Esophagus muscularis mucosa (tissue), 4 donors: ENCODE measurements around the gene ACTN4. TPM values are rescaled to one million over a fixed set of nuclear protein-coding genes. Genes with fewer than 3 reads are reported as not detected.

Experiments used
- DNase-seq: peaks from one replicate; pipeline ENCODE4 v3.0.0-alpha.2; 2017; ENCODE audit errors: extremely low spot score
- H3K27ac ChIP-seq, 4 donors: fragments of 200-600 bp; sonication (generic); replicated peaks in 1 of 4; 1 replicate in 3 of 4; 2 replicates in 1 of 4; pipeline ENCODE4 v1.5.1; 2016 to 2019; ENCODE audit warnings: mild to moderate bottlenecking in 1 of 4
- H3K27me3 ChIP-seq, 4 donors: fragments of 200-600 bp; sonication (generic); one replicate each; pipeline versions ENCODE4 v1.5.1 to v1.6.0; 2016 to 2019
- H3K36me3 ChIP-seq, 4 donors: fragments of 200-600 bp; sonication (generic); one replicate each; pipeline ENCODE4 v1.5.1; 2016 to 2019
- H3K4me1 ChIP-seq, 4 donors: fragments of 200-600 bp; sonication (generic); one replicate each; pipeline ENCODE4 v1.5.1; 2016 to 2019
- H3K4me3 ChIP-seq, 4 donors: fragments of 200-600 bp; sonication (generic); 1 replicate in 2 of 4; 2 replicates in 2 of 4; pipeline ENCODE4 v1.5.1; 2016 to 2019; ENCODE audit warnings: mild to moderate bottlenecking in 4 of 4, moderate library complexity in 1 of 4
- H3K9me3 ChIP-seq, 4 donors: fragments of 200-600 bp; sonication (generic); 1 replicate in 3 of 4; 2 replicates in 1 of 4; pipeline ENCODE4 v1.5.1; 2016 to 2019
- CTCF ChIP-seq, 3 experiments: fragments of 200-600 bp in 2 of 3; fragments of 450-650 bp in 1 of 3; sonication (generic) in 2 of 3; IDR thresholded peaks; one replicate each; pipeline ENCODE4 v1.5.1; 2017 to 2019; ENCODE audit warnings: antibody characterized with exemption in 3 of 3, mild to moderate bottlenecking in 2 of 3, moderate library complexity in 1 of 3
- EP300 ChIP-seq: sonication (generic); formaldehyde crosslinking; IDR thresholded peaks from one replicate; pipeline ENCODE4 v1.6.1; 2017; ENCODE audit warnings: antibody characterized with exemption
- POLR2A ChIP-seq: fragments of 450-650 bp; IDR thresholded peaks from one replicate; pipeline ENCODE4 v1.6.1; 2017; ENCODE audit warnings: antibody characterized with exemption, moderate library complexity, mild to moderate bottlenecking, low read depth
- POLR2AphosphoS5 ChIP-seq, 2 donors: sonication (generic); formaldehyde crosslinking; IDR thresholded peaks; one replicate each; pipeline ENCODE4 v1.6.1; 2017; ENCODE audit warnings: antibody characterized with exemption in 2 of 2
- WGBS: methylation state at CpG from one replicate; pipeline ENCODE4 v1.1.5; 2018; 5-methylcytosine and 5-hydroxymethylcytosine counted together
- intact Hi-C: fragments of 100-400 bp; cut with DNase I; formaldehyde crosslinking; loops from one replicate; pipeline ENCODE4 v1.15.1; 2023
- total RNA-seq, 4 donors: library from RNA; depleted of rRNA; stranded (reverse); fragments of >200 nt; gene quantifications; one replicate each; pipeline versions ENCODE4 v1.1.0 to v1.2.1, GENCODE V29; 2016

The ACTN4 gene
- total RNA-seq, 4 donors from 2014 or later = 416 to 816 (median 598) TPM

DNA sequence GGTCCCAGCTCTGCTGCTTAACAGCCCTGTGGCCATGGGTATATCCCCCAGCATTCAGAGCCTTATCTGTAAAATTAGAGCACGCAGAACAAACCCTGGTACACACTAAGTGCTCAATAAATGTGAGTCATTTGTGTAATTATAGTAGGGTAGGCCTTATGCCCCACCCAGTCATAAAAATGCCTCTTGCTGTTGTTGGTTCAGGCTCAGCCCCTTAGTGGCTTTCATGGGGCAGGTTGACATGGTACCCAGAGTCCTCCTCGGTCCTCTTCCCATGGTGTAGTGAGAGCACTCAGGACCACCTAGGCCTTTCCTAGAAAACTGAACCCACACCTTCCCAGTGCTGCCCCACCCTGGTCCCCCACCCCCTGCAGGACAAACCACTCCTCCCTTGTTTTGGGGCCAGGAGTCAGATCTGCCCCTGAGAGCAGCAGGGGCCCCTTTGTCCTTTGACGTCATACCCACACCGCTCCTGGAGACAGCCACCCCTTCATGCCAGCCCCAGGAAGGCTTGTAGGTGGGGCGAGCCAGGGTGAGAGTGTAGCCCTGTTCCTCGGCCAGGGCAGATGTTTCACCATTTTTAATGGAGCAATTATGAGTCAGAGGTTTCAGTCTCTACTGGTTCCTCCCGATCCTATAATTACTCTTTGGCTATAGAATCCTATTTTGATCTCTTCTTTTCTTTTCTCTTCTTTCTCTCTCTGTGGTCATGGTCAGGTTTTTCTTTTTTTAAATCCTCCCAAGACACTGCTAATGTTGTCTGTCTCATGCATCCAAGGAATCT is 36.8 kb downstream of the ACTN4 start:
- 33% methylated on average over 7 of the region's 7 CpGs for WGBS
- intact Hi-C loops = no loop called here
- Histone ChIP-seq H3K4me1 (peaks cover 97 to 99% (median 98%) of the 10 kb centered on the region in 4 donors), H3K27ac (peak overlapping the region; percentile 87 to 98 (median 96)), H3K36me3 (peaks cover 0 to 4% (median 0%) of the 10 kb centered on the region in 4 donors), H3K9me3 (no peaks in the 10 kb centered on the region), H3K27me3 (no peaks in the 10 kb centered on the region), H3K4me3 (no peak overlapping the region)
- no peak for DNase-seq
- TF ChIP-seq POLR2A (no peak), POLR2AphosphoS5 (IDR thresholded peaks at IDR 0.05) (peak; percentile 46 to 64), CTCF (IDR thresholded peaks at IDR 0.05) (no peak), EP300 (no peak)

GRCh38 chr19:38684862-38685665 is 37.6 kb downstream of the ACTN4 start:
- no peaks in the 10 kb centered on the region for H3K27me3 ChIP-seq
- peak overlapping the region; percentile 87 to 98 (median 96) for H3K27ac ChIP-seq
- TF ChIP-seq POLR2A = no peak
- TF ChIP-seq CTCF (IDR thresholded peaks at IDR 0.05) = no peak
- no peak for TF ChIP-seq POLR2AphosphoS5 (IDR thresholded peaks at IDR 0.05)
- no peak for TF ChIP-seq EP300
- H3K4me1 ChIP-seq = peaks cover 97 to 99% (median 98%) of the 10 kb centered on the region in 4 donors
- peak overlapping the region in 1 of 4 donors; percentile 2 for H3K4me3 ChIP-seq
- intact Hi-C loops = no loop called here
- 89% methylated on average over 13 of the region's 15 CpGs for WGBS
- no peaks in the 10 kb centered on the region for H3K36me3 ChIP-seq
- DNase-seq = no peak
- H3K9me3 ChIP-seq = no peaks in the 10 kb centered on the region

GRCh38 chr19:38685666-38686529 is 38.4 kb downstream of the ACTN4 start:
- H3K4me1 ChIP-seq = peaks cover 97 to 99% (median 98%) of the 10 kb centered on the region in 4 donors

More at GRCh38 chr19:38685666-38686529, 38.4 kb downstream of the ACTN4 start:
- TF ChIP-seq EP300 (no peak), POLR2AphosphoS5 (IDR thresholded peaks at IDR 0.05) (peak in 1 of 2 donors; percentile 4), CTCF (IDR thresholded peaks at IDR 0.05) (peak in 2 of 3 experiments; percentile 38 to 57), POLR2A (no peak)
- H3K27me3 ChIP-seq = no peaks in the 10 kb centered on the region
- intact Hi-C loops = no loop called here
- WGBS = 23% methylated on average over 10 of the region's 10 CpGs
- DNase-seq = no peak
- no peaks in the 10 kb centered on the region for H3K9me3 ChIP-seq
- H3K36me3 ChIP-seq = no peaks in the 10 kb centered on the region
- H3K27ac ChIP-seq = peak overlapping the region; percentile 87 to 98 (median 96)
- peak overlapping the region in 1 of 4 donors; percentile 2 for H3K4me3 ChIP-seq
